GM18909 (cell line): ENCODE data around the gene PLA2G2C.

Source experiments
- ATAC-seq: cut with Tn5 transposase; IDR thresholded peaks from one replicate; pipeline ENCODE4 v1.9.1; 2021; ENCODE audit warnings: mild to moderate bottlenecking; ENCODE audit not compliant: unreplicated experiment, poor library complexity

Gene PLA2G2C

DNA sequence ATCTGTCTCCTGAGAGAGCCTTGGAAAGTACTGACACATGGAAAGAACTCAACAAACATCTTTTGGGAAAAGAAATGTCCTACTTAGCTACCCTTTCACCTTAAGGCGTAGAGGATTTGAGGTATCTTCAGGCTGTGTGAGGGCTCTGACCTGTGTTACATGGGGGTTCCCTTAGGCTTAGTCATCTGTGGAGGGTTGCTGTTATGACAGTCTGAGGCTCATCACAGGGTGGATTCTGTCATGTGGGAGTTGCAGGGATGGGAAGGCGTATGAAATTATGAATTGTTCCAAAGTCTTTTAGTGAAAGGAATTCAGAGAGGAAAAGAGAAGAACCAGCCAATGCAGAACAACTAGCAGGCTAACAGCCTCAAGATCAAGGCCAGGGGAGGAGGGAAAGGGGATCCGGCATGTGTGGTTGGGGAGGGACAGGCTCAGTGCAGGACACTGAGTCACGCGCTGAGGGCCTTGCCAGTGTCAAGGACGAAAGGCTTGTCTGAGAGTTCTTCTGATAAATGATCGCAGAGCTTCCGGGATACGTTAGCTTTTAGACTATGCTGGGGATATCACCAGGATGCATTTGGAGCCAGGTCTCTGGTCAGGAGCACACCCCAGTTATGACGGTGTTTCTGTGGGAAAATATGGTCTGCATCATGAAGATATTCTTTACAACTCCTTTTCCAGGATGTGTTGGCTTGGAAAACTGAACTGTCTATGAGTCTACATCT is 24.6 kb upstream of the PLA2G2C start:
- no peak for ATAC-seq

DNA sequence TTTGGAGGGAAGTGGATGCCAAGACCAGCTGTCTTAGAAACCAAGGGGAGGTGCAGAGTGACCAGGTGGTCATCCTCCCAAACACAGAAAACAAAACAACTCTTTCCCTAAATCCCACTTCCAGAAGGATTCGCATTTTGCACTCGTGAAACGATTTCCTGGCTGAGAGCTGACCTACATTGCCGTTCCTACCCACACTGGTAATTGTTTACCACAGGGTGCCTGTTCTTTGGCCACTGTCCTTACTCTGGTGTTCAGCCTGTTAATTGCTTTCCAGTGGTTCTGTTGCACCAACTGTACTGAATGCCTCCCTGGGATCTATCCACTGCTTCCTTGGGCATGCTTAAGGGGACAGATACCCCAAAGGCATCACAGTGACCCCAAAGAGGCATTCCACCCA is 23.2 kb upstream of the PLA2G2C start:
- no peak for ATAC-seq

DNA sequence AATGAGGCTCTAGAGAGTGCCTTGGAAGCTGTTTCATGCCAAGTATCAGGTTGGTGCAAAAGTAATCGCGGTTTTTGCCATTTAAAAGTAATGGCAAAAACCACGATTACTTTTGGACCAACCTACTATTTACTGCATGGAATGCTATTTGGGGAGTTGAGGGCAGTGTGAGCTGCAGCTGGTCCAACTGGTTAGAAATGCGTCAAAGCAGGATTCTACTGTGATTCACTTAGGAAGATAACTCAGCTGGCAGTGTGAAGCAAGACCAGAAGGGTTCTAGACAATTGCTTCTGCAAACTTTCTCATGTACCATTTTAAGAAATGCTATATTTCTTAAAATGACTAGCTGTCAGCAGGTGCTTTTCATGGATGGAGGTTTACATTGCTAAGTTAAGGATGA is 21.2 kb upstream of the PLA2G2C start:
- no peak for ATAC-seq

DNA sequence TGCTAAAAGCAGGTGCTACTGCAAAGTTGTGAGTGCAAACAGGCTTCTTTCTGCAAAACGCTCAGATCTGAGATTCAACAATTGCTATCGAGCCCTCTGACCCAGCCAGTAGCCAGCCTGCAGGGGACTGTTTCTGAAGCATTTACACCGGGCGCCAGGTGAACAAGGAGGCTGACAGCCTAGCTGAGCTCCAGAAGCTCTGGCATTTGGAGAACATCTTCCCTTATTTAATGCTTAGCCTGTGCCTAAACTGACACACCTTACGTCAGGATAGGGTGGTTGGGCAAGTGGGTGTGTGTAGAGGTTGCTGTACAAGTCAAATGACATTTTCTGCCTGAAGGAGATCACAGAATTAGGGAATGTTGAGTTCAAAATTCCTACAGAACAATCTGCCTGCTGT is 15.8 kb upstream of the PLA2G2C start:
- no peak for ATAC-seq

DNA sequence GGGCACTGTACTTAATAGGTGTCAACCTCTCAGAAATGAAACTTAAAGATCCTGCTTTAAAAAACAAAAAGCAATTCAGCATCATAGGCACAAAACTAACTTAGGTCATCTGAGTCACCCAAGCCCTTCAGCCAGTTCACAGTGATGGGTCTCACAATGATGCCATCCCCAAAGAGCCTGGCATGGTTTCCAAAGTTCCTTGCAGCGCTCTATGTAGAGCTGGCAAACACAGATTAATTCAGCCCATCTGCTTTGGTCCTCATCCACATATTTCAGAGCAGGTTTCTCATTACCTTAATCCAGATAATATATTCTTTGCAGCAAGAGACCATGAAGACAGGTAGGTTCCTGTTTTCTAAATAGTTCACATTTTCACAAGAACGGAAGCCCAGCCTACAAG is 14.6 kb upstream of the PLA2G2C start:
- ATAC-seq, result no peak

DNA sequence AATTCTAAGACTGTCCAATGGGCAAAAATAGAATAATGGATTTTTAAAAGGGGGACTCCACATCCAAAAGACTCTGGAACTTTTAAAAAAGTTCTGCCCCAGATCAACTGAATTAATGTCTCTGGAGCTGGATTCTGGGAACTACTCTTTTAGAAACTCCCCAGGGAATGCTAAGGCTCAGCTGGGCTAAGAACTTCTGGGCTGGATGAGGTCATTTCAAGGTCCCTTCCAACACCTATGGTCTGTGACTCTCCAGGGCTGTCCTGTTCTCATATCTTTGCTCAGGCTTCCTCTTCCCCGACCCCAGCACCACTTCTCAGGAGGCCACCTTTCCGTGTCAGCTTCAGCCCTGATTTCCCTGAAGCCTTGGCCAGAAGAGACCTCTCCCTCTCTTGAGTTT is 13.5 kb upstream of the PLA2G2C start:
- ATAC-seq, result no peak

DNA sequence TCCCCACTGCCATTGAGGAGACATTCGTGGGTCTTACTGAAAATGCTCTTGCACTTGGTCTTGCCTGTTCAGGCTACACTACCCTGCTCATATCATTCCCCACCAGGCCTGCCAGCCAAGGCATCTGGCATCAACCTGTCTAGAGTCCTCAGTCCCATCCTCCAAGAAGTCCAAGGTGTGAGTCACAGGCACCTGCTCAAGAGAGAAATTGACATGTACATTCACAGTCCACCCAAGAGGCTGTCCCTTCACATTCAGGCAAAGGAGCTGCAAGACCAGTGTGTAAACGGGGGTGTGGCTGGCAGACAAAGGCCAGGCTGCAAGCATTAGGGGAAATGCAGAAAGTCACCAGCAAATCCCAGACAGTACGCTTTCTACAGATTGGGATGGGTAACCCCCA is 13.1 kb upstream of the PLA2G2C start:
- no peak for ATAC-seq

DNA sequence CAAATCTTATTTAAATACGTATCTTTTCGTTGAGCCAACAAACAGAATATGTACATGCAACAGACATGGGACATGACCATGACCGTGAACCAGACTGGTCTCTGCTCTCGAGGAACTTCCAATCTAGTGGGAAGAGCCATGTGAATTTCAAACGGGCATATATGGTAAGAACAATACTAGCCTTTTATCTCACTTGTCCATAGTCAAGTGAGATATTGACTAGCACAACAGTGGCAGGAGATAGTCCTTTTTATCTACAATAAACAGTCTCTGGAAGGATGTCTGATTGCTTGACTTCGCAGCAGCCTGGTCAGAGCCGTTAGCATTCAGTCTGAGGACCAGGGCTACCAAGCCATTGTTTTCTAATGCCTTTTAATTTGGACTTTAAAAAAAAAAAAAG is 12.6 kb upstream of the PLA2G2C start:
- ATAC-seq, result no peak

DNA sequence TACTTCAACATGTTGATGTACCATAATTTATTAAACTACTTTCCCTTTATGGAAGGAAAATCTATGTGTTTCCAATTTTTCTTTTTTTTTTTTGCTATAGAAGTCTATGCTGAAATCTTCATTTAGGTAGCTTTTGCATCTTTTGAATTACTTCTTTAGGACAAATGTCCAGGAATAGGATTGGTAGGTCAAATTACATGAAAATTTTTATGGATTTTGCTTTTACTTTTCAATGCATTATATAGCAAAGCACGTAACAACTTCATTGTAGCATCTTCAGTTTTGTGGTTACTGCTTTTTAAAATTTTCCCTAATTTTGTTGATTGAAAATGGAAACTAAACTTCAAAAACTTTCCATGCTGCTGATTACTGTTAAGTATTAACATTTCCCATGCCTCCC is 12.0 kb upstream of the PLA2G2C start:
- no peak for ATAC-seq

DNA sequence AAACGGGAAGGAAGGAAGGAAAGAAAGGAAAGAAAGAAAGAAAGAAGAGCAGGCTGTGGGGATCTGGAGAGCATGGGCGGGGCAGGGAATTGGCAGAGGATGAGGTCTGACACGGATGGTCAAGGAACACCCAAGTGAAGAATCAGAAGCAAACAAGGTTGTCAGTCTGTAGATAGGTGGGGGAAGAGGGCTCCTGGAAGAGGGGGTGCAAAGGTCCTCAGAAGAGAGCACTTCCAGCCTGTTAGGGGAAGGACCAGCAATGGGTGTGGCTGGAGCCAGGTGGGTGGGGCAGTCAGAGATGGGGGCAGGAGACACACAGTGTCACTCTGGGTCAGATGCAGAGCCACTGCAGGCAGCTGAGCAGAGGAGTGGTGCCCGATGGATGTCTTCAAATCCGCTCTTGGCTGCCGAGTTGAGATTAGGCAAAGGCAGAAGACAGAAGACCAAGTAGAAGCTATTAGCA is 11.0 kb upstream of the PLA2G2C start:
- ATAC-seq, result no peak

DNA sequence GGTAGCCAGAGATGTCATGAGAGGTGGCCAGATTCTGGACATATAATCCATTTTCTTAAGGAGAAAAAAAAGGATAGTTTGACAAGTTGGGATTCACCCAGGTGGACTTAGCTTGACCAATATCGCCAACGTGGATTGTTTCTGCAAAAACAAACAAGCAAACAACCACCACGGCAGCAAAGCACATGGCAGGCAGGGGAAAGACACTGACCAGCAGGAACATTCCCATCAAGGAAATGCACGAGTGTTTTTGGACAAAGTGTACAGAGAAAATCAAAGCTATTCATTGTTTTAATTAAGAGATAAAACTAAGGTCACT is 9.1 kb upstream of the PLA2G2C start:
- no peak for ATAC-seq

DNA sequence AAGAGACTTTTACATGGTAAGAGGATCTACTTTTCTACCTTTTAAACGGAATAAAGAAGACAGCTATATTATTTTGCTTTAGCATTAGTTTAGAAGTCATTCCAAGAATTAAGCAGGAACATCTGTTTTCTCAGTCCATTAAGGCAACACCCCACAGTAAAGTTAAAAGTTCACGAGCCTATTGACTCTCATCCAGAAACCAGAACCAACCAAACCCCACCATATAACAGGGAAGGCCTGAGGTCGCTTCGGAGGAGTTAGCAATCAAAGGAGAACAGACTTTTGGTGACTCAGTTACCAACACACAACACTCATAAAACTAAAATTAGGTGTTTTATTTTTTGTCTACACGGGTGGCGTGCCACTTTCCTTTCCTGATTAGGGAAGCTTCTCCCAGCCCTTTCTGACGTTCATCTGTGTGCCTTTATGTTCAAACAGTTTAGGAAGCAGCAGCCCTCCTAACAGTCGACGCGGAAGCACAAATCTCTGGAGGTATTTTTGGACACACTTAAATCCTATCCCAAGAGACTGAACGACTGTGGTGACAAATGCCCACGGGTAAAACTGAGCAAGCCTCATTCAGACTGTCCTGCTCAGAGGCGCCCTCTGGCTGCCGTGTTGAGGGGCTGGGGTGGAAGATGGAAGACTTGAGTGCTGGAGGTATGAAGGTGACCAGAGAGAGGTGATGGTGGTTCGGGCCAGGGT is 8.6 kb upstream of the PLA2G2C start:
- no peak for ATAC-seq

DNA sequence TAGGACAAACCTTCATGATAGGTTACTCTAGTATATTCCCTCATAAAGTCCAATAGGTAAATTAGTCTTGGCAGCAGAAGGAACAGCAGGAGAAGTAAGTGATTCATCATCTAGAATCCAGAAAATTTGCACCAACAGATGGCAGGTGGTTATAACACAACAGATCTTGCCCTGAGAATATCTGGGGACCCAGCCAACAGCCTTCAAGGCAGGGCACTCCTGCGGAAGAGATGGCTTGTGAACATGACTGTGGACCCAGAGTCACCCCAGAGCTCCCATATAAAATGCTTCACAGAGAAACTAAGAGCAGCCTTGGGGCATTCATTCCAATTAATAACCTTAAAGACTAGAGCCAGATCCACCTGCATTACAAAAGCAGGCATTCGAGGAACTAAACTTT is 7.9 kb upstream of the PLA2G2C start:
- no peak for ATAC-seq

DNA sequence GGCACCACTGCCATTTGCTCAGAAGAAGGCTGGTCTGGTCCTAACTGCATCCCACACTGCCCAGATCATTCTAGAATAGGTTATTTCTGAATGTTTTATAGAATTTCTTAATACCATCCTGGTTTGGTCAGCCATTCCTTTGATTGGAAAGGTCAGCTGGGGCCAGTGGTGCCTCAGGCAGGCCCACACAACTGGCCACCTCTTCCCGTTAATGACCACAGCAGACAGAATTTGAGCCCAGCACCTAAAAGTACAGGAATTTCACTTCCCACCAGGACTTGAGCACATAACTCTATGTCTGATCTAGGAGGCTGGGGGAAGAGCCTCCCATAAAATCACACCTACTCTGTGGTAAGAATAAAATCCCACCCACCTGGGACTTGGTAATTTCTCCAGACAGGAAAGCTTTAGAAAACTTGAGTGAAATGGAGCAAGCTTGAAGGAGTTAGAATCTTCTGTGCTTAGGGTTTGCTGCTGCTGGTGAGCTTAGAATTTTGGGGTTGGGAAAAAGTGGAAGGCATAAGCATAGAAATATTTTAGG is 6.6 kb upstream of the PLA2G2C start:
- no peak for ATAC-seq

DNA sequence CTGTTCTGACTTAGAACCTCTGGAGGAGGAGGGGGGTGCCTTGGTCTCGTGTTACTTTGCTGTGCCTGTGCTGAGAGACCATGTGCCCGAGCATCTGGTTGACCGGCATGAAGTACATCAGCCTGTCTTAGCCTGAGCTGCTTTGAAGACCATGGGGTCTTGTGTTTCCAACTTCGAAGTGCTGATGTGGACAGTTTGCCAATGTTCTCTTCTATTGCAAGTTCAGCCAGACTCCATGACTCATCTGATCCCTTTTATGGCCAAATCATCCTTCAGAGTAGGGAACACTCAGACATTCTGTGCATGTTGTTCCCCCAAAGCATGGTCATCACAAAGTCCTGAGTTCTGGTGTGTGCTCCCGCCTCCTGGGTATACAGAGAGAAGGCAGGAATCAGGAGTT is 6.0 kb upstream of the PLA2G2C start:
- no peak for ATAC-seq

DNA sequence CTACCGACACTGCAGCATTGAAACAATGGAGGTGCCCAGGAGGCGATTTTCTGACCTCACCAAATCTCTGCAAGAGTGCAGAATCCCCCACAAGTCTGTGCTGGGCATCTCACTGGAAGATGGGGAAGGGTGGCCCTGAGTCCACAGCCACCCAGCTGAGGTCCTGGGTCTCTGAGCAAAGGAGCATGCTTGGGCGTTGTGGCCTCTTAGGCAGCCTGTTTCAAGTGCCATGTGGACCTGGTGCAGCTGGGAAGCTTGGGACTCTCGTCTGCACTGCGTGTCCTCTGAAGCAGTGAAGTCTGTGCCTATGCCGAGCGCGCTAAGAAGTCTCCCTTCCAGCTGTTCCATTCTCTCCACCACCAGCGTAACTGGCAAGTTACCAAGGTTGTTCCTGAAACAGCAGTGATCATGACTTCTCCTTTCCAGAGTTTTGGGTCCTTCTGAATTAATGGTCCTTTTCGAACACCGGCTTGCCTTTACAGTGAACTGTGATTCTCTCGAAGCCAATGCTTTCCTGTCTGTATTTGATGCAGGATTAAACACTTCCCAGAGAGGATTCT is 5.0 kb upstream of the PLA2G2C start:
- ATAC-seq, result no peak

DNA sequence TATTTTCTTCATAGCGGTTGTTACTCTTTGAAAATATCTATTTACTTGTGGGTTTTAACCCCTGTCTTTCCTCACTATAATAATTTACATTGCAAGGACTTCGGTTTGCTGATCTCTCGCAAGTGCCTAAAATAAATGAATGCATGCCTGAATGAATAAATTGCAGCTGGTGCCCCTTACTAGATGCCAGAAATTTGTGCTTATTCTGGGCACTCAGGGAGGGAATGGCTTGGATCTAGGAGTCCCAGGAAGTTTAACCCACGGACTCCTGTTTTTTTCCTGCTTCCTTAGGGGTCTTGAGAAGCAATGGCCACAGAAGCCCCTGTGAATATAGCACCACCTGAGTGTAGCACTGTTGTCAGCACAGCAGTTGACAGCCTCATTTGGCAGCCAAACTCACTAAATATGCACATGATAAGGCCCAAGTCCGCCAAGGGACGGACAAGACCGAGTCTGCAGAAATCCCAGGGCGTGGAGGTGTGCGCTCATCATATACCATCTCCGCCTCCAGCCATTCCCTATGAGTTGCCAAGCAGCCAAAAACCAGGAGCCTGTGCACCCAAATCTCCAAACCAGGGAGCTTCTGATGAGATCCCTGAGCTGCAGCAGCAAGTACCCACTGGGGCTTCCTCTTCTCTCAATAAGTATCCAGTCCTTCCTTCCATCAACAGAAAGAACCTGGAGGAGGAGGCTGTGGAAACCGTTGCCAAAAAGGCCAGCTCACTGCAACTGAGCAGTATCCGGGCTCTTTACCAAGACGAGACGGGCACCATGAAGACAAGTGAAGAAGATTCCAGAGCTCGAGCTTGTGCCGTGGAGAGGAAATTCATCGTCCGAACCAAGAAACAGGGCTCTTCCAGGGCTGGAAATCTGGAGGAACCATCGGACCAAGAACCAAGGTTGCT is 4.2 kb upstream of the PLA2G2C start:
- ATAC-seq, result no peak

DNA sequence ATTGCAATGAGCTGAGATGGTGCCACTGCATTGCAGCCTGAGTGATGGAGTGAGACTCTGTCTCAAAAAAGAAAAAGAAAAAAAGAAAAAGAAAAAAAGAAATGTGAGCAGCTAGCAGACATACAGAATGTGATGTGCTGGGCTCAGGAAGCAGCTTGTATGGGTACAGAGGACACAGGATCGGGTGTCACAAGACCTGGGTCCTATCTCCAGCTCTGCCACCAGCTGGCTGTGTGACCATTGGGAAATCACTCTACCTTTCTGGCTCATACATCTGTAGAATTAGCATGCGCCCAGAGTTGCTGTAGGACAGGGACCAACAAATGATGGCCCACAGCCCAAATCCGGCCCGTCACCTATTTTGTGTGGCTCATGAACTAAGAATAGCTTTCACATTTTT is 3.3 kb upstream of the PLA2G2C start:
- no peak for ATAC-seq

DNA sequence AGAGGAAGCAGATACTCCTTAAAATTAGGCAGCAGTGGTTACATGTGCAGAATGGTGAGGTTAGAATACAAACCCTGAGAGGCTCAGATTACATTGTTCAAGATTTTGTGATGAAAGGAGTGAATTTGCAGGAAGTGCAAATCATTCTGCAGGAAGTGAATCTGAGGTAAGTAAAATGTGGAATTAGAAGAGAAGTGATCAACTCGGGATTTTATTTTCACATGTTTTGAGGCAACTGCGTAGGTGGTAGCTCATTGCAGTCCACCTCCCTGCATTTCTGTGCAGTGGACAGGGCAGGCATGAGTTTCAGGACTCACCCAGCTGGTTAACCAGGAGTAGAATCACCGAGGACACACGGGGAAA is 2.1 kb upstream of the PLA2G2C start:
- ATAC-seq, result no peak

DNA sequence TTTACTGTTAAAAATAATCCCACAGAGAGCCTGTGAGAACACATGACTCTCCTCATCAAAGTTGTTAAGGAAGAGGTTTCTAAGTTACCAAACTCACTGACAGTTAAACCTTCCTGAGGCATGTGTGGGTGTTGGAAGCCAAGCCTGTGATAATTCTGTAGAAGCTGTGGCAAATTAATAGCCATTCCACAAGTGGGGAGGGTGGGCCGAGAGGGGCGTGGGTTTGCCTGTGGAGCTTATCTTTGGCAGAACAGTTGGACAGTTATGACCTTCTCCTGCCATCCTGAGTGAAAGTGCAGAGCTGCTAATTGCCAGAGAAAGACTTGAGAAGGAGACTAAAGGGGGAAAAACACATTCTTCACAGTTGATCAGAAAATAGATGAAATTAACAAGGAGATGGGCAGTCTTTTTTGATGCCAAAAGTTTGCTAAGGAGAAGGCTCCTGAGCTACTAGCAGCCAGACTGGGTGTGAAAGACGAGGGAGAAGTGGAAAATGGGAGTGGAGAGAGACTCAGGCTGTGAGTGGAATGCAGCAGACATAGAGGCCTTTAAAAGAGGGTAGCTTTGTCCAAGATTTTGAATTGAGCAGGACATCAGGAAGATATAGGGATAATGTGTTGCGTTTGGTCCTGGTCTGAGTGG is 1.6 kb upstream of the PLA2G2C start:
- no peak for ATAC-seq
